HepG2 (cell line): ENCODE measurements around the gene KDM1B.

ENCODE experiments used
- CTCF ChIP-seq: sonication (generic); formaldehyde crosslinking; IDR thresholded peaks from 2 replicates; pipeline ENCODE4 v1.5.0; 2020; ENCODE audit warnings: mild to moderate bottlenecking, missing genetic modification reagents, moderate library complexity
- NCOA2 ChIP-seq: sonication (generic); formaldehyde crosslinking; IDR thresholded peaks from 2 replicates; pipeline ENCODE4 v1.8.0; 2022; ENCODE audit warnings: inconsistent platforms
- NFATC3 ChIP-seq: sonication (generic); formaldehyde crosslinking; IDR thresholded peaks from 2 replicates; pipeline ENCODE4 v1.5.1; 2020; ENCODE audit warnings: mild to moderate bottlenecking, missing genetic modification reagents
- PBX3 ChIP-seq: sonication (generic); formaldehyde crosslinking; IDR thresholded peaks from 2 replicates; pipeline ENCODE4 v1.8.1; 2023; ENCODE audit warnings: missing genetic modification reagents, inconsistent platforms, borderline replicate concordance
- SIX1 ChIP-seq: sonication (generic); formaldehyde crosslinking; IDR thresholded peaks from 2 replicates; pipeline ENCODE4 v1.4.0; 2020; ENCODE audit warnings: missing genetic modification reagents, borderline replicate concordance
- USF2 ChIP-seq, 2 experiments: sonication (generic) in 1 of 2; formaldehyde crosslinking in 1 of 2; IDR thresholded peaks; 2 replicates each; pipeline versions ENCODE4 v1.5.1 to v1.6.1; 2011 to 2020; ENCODE audit warnings: borderline replicate concordance in 1 of 2, low read depth in 1 of 2, low read length in 1 of 2, mild to moderate bottlenecking in 1 of 2, missing genetic modification reagents in 1 of 2, moderate library complexity in 1 of 2
- ZFP36 ChIP-seq: fragments of 150-350 bp; IDR thresholded peaks from 2 replicates; pipeline ENCODE4 v1.6.1; 2018; ENCODE audit warnings: borderline replicate concordance, low read length, low read depth; ENCODE audit not compliant: partially characterized antibody
- ZNF263 ChIP-seq: sonication (generic); formaldehyde crosslinking; IDR thresholded peaks from 2 replicates; pipeline ENCODE4 v1.4.0; 2020; ENCODE audit warnings: missing genetic modification reagents

GRCh38 chr6:18264923-18265377, 109.7 kb downstream of the KDM1B start:
- TF ChIP-seq ZNF263 (CRISPR knock-in tag) (no peak), NFATC3 (CRISPR knock-in tag) (no peak), USF2 (IDR thresholded peaks at IDR 0.05; ENCODE audit: low read depth, low read length) (no peak), USF2 (CRISPR knock-in tag; IDR thresholded peaks at IDR 0.05; ENCODE audit: borderline replicate concordance) (no peak), CTCF (CRISPR knock-in tag) (no peak), ZFP36 (no peak), SIX1 (no peak), PBX3 (no peak), NCOA2 (CRISPR knock-in tag) (no peak)
